Panc1 (cell line): ENCODE results near the gene NR6A1.

Experiments
- CTCF ChIP-seq: fragments of 450-650 bp; IDR thresholded peaks from 2 replicates; pipeline ENCODE4 v1.5.1; 2017; ENCODE audit warnings: mild to moderate bottlenecking
- POLR2AphosphoS5 ChIP-seq: IDR thresholded peaks from 2 replicates; pipeline ENCODE4 v1.6.1; 2012; ENCODE audit warnings: mild to moderate bottlenecking, low read depth, low read length, moderate library complexity
- REST ChIP-seq, 2 experiments: IDR thresholded peaks; 2 replicates each; pipeline ENCODE4 v1.6.1; 2011 to 2012; ENCODE audit warnings: low read depth in 2 of 2, control low read depth in 1 of 2, low read length in 1 of 2, mild to moderate bottlenecking in 1 of 2, moderate library complexity in 1 of 2; ENCODE audit not compliant: insufficient read depth in 1 of 2
- SIN3A ChIP-seq: IDR thresholded peaks from 2 replicates; pipeline ENCODE4 v1.6.1; 2012; ENCODE audit warnings: low read depth, mild to moderate bottlenecking, low read length, moderate library complexity, borderline replicate concordance; ENCODE audit not compliant: insufficient read depth

GRCh38 chr9:124794902-124795491 lies 23.9 kb upstream of the NR6A1 start:
- TF ChIP-seq CTCF (no peak; the same call in 1 of the 2 replicates), SIN3A (no peak), REST (IDR thresholded peaks at IDR 0.05; ENCODE audit: insufficient read depth in 1 of 2, low read depth in 2 of 2, low read length in 1 of 2) (no peak), POLR2AphosphoS5 (no peak)
